GM18526 (cell line): Measurements from ENCODE around the gene ZNF280C.

Experiments
- POLR2A ChIP-seq: IDR thresholded peaks from 3 replicates; pipeline ENCODE4 v1.6.1; 2011; ENCODE audit not compliant: insufficient read length; ENCODE audit errors: extremely low read depth

Gene ZNF280C

DNA sequence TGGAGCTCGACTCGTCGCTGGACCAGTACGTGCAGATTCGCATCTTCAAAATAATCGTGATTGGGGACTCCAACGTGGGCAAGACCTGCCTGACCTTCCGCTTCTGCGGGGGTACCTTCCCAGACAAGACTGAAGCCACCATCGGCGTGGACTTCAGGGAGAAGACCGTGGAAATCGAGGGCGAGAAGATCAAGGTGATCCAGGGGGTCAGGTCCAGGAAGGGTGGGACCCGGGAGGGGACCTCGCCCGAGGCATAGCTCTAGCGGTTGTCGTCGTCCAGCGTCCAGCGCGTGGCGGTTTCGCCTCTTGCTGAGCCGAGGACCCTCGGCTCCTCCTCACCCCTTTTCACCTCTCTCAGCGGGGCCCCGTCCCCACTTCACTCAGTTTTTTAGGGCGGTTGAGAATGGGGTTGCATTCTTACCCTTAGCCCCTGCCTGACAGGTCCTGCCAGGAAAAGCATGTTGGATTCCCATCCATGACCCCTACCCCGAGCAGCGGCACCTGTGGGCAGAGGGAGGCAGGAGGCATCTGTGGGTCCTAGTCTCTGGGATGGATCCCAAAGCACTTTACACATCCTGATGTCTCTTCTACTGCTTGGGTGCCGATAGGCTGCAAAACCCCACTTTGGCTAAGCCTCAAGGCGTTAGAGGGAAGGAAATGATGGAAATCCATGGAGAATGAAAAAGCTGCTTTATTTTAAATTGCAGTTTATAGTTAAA lies 96.4 kb downstream of the ZNF280C start:
- TF ChIP-seq POLR2A = no peak

DNA sequence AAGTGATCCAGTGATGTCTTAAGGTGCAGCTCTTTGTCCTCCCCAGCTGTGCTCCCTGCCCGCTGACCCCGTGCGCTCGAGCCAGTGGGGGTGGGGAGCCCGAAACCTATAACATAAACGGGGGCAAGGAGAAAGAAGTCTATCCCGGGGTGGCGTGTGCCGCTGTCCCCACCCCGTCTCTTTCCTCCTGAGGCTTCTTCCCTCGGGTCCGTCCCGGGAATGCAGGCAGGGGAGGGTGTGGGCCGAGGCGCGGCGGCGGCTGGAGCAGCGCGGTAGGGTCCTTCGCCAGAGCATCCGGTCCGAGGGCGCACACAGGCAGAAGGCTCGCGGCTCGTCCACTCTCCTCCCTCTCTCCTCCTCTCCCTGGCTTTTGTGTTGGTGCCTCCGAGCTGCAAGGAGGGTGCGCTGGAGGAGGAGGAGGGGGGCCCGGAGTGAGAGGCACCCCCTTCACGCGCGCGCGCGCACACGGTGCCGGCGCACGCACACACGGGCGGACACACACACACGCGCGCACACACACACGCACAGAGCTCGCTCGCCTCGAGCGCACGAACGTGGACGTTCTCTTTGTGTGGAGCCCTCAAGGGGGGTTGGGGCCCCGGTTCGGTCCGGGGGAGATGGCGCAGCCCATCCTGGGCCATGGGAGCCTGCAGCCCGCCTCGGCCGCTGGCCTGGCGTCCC lies 97.1 kb downstream of the ZNF280C start, which contains the start of gene RAB33A:
TSS of gene RAB33A (plus strand) at position 517 of the 681 bp plus-strand sequence. CDS start at position 618, 101 bp downstream.
- no peak for TF ChIP-seq POLR2A

DNA sequence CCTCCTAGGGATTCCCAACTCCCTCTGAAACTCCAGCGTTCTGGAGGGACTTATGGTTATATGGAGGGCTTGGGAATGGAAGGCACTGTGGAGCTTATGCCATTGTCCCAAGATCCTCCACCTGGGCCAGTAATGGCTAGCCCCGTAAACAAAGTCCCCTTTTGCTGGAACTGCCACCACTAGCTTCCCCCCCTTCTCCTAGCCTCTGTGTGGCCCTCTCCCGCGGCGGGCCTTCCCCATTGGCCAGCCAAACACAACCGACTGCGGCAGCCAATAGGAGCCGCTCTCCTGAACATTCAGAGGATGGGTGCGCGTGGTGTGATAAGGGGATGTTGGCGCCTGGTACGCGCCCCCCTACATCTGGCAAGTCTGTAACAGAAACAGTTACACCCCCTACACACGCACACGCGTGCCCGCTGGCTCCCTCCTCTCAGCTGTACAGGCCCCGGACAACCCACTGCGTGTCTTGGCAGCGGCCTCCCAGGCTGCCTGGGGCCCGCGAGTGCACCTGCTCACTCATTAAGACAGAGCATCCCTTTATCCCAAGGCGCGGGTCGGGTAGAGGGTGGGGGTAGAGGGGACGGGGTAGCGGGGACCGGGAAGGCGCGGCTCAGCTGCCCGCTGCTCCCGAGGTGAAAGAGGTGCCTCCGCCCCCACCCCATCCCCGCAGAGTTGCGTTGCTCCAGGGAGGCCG lies 97.8 kb downstream of the ZNF280C start:
- peak; percentile 51 for TF ChIP-seq POLR2A

DNA sequence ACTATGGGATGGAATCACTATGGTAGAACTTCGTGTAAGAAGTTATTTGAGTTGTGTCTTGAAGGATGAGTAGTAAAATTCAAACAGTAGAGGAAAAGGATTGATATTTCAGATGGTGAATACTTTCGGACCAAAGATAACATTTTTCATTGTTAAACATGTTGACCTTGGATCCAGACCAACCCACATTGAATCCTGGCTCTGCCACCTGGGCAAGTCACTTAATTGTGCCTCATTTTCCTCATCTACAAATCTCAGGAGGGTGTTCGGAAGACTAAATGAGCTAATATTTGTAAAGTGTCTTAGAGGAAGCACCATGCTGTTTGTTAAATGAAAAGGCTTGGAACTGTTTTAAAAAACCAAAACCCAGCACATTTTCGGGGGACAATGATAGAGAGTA lies 101.7 kb downstream of the ZNF280C start:
- TF ChIP-seq POLR2A = no peak

DNA sequence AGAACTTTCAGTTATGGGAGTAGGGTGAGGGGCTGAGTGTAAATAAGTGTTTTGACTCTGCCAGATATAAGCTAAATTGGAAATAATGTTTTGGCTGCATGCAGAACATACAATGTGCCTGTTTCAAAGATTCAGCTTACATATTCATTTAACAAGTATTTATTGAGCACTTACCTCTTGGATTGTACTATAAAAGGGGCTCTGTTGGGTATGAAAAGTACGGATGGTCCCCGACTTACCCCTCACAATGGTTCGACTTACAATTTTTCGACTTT lies 102.3 kb downstream of the ZNF280C start:
- TF ChIP-seq POLR2A = no peak

DNA sequence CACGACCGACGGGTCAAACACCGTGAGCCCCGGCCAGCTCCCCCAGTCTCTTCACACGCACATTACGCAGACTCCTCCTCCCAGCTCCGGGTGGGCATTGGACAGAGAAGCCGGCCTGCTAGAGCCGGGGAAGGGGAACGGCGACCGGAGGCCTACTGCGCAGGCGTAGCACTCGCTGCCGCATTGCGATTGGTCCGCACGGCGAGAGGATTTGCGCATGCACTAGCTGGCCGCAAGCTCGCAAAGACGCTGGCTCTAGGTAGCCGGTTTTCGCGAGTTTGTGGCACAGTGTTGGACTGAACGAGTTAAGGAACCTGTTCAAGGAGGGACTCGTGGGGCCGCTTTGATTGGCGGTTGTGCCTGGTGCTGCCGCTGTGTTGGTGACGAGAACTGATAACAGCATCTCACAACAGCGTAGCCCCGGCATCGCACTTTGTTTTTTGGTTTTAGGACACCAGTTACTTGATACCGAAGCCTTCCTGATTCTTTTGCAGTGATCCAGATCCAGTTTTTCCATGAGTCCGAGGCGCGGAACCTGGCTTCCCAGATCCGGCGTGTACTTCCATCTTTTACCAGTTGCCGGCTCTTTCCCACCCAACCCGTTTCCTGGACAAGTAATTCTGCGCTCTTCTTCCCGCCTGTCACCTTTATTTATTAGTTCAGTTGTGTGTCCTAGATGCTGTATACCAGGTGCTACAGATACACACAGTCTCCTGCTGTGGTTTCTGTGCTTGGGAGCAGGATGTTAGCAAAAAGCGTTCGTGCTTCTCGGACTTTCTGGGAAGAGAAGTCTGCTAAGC lies 102.8 kb downstream of the ZNF280C start, which contains the start of gene AIFM1:
TSS of gene AIFM1 (minus strand) at position 139 of the 800 bp plus-strand sequence. CDS start 185 bp downstream, outside the sequence.
- peak; percentile 53 for TF ChIP-seq POLR2A

DNA sequence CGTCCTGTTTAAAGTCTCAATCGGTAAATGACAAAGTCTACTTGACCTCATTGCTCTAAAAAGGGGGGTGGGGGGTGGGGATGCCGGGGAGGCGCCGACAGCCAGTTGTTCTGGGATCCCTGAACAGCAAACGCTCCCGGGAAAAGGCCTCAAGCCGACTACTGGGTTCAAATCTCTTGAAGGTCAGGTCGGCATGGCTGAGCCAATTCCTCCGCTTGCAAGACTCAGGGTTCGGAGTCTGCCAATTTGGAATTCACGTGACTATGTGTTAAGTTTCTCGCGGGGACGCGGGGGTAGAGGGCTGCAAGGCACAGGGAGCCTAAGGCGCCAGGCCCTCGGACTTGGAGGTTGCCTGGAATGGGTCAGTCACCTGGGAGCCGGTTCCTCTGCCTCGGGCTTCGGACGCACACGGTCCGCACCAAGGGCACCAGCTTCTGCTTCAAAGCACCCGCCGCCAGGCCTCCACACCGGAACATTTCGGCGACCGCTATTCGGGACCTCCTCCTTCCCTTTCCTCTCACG lies 103.5 kb downstream of the ZNF280C start:
- TF ChIP-seq POLR2A = no peak

DNA sequence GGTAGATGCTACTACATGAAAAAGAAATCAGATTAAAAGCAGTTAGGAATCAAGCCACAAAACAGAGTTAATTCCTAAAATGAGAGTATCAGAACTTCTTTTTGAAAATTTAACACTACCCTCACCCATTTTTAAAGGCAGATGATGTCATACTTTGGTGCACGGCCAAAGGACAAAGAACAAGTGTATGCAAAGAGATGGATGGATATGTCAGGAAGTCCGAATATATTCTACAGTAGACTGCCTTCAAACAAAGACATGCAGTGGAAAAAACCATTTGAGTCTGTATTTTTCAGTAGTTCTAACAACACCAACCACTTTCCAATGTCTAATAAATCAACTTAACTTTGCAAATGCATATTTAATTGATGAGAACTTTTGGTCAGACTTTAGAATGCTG lies 105.3 kb downstream of the ZNF280C start:
- no peak for TF ChIP-seq POLR2A

DNA sequence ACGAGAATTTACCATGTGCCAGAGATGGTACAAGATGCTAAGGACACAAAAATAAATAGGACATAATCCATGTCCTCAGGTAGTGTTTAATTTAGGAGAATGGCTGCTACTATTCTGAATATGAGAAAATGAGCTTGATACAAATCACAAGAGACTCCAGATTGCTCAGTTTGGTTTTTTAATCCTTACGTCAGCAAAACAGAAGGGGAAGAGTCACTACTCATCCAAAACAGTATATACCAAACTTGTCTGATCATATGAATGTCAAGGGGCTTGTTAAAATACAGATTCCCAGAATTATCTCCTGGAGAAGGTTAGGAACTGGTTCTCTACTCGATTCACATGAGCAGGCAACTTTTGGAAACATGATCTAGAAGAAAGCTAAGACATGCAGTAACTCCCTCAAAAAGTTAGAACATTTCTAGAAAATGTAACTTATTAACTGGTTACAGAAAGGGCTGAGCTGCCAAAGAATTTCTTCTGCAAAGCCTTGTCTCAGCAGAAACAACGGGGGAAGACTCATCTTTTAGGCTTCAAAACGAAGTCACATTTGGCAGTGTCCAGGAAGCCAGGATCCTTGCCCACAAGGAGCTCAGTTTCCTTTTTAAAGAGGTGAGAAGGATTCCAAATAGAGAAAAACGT lies 106.5 kb downstream of the ZNF280C start:
- no peak for TF ChIP-seq POLR2A

DNA sequence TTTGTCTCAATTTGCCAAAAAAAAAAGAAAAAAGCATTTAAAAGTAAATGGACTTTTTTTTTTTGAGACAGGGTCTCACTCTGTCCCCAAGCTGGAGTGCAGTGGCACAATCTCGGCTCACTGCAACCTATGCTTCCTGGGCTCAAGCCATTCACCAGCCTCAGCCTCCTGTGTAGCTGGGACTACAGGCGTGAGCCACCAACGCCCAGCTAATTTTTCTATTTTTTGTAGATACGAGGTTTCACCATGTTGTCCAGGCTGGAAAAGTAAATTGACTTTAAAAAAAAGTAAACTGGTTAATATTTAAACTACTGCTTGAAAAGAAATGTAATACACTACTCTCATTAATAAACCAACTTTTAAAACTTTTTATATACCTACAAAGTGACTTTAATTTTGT lies 108.9 kb downstream of the ZNF280C start:
- no peak for TF ChIP-seq POLR2A

DNA sequence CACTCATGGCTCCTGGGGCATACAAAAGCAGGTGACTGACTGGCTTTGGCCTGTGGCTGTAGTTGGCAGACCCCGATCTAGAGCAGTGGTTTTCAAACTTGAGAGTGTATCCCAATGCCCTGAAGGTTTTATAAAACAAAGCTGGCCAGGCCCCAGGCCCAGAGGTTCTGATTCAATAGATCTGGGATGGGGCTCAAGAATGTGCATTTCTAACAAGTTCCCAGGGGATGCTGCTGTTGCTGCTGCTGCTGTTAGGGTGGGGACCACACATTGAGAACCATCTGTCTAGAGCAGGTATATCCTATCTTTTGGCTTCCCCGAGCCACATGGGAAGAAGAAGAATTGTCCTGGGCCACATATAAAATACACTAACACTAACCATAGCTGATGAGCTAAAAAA lies 110.4 kb downstream of the ZNF280C start:
- no peak for TF ChIP-seq POLR2A

DNA sequence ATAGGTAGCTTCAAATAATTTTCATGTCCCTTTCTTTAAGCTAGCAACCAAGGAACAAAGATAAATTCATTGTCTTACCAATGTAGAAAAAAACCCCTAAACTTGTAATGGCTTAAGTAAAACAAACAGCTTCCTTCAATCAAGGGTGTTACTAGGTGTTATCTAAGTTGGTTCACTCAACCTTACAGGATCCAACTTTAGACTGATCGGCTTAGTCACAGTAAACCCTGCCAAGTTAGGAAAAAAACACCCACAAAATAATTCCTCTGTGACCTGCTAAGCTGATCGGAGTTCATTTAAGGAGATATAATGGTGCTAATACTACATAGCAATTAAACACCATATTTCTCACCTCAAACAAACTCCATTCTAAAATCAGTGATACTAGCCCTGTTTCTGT lies 113.1 kb downstream of the ZNF280C start:
- no peak for TF ChIP-seq POLR2A
